ENCODE results near the gene RALA.
"Not testable (repeated sequence)": the region's sequence is repeated elsewhere in the genome, so short reads cannot be mapped to it uniquely, and the experiment has no call there.

Gene RALA

GRCh38 chr7:39672176-39672575 lies 48.8 kb downstream of the RALA start:
- no peak for TF ChIP-seq CTCF (IDR thresholded peaks at IDR 0.05; ENCODE audit: borderline replicate concordance, control extremely low read depth, extremely low read depth, insufficient read depth, missing control alignments)
- no peak for DNase-seq (ENCODE audit: low spot score)
- in situ Hi-C loops (cut with MboI; ENCODE audit: low sequenced_read_pairs, unreplicated experiment): no loop called here

GRCh38 chr7:39673868-39674267 lies 50.5 kb downstream of the RALA start:
- no peak for DNase-seq (ENCODE audit: low spot score)
- no peak for TF ChIP-seq CTCF (IDR thresholded peaks at IDR 0.05; ENCODE audit: borderline replicate concordance, control extremely low read depth, extremely low read depth, insufficient read depth, missing control alignments)
- in situ Hi-C loops (cut with MboI; ENCODE audit: low sequenced_read_pairs, unreplicated experiment): no loop called here

GRCh38 chr7:39674406-39674805 lies 51.0 kb downstream of the RALA start:
- DNase-seq (ENCODE audit: low spot score): no peak

GRCh38 chr7:39676346-39676745 lies 53.0 kb downstream of the RALA start:
- in situ Hi-C loops (cut with MboI; ENCODE audit: low sequenced_read_pairs, unreplicated experiment): no loop called here
- TF ChIP-seq CTCF (IDR thresholded peaks at IDR 0.05; ENCODE audit: borderline replicate concordance, control extremely low read depth, extremely low read depth, insufficient read depth, missing control alignments): no peak
- no peak for DNase-seq (ENCODE audit: low spot score)

More at GRCh38 chr7:39674406-39674805, 51.0 kb downstream of the RALA start:
- TF ChIP-seq CTCF (IDR thresholded peaks at IDR 0.05; ENCODE audit: borderline replicate concordance, control extremely low read depth, extremely low read depth, insufficient read depth, missing control alignments): no peak
- in situ Hi-C loops (cut with MboI; ENCODE audit: low sequenced_read_pairs, unreplicated experiment): no loop called here

GRCh38 chr7:39678930-39679709 lies 55.7 kb downstream of the RALA start:
- TF ChIP-seq CTCF (IDR thresholded peaks at IDR 0.05; ENCODE audit: borderline replicate concordance, control extremely low read depth, extremely low read depth, insufficient read depth, missing control alignments): no peak
- in situ Hi-C loops (cut with MboI; ENCODE audit: low sequenced_read_pairs, unreplicated experiment): no loop called here

GRCh38 chr7:39679874-39680273 lies 56.5 kb downstream of the RALA start:
- DNase-seq (ENCODE audit: low spot score): not testable (repeated sequence)

More at GRCh38 chr7:39678930-39679709, 55.7 kb downstream of the RALA start:
- DNase-seq (ENCODE audit: low spot score): no peak

GRCh38 chr7:39681887-39682441 lies 58.6 kb downstream of the RALA start:
- DNase-seq (ENCODE audit: low spot score): no peak
- no peak for TF ChIP-seq CTCF (IDR thresholded peaks at IDR 0.05; ENCODE audit: borderline replicate concordance, control extremely low read depth, extremely low read depth, insufficient read depth, missing control alignments)
- in situ Hi-C loops (cut with MboI; ENCODE audit: low sequenced_read_pairs, unreplicated experiment): no loop called here

More at GRCh38 chr7:39679874-39680273, 56.5 kb downstream of the RALA start:
- in situ Hi-C loops (cut with MboI; ENCODE audit: low sequenced_read_pairs, unreplicated experiment): not testable (repeated sequence)

Measured in GM13976 (cell line).